GM23338 (cell line): ENCODE results near the gene KLK2. TPM values are rescaled to one million over a fixed set of nuclear protein-coding genes. Genes with fewer than 3 reads are reported as not detected.

ENCODE experiments used
- ATAC-seq: fragments of 200-7000 bp; cut with Tn5 transposase; 3 replicates; pipeline ENCODE4 v1.9.1; 2020
- DNase-seq: peaks from one replicate; pipeline ENCODE4 v3.0.0-alpha.2; 2015; ENCODE audit warnings: low spot score
- H2AFZ ChIP-seq: fragments of 200-600 bp; sonication (generic); 2 replicates; pipeline ENCODE4 v1.8.0; 2016; ENCODE audit warnings: antibody characterized with exemption, mild to moderate bottlenecking, moderate library complexity
- H3F3A ChIP-seq: fragments of 200-600 bp; sonication (generic); replicated peaks from 2 replicates; pipeline ENCODE4 v1.8.0; 2017; ENCODE audit warnings: antibody characterized with exemption, mixed run types, low read depth
- H3K27ac ChIP-seq: fragments of 200-600 bp; sonication (generic); 2 replicates; pipeline ENCODE4 v1.6.1; 2016; ENCODE audit warnings: low read depth
- H3K27me3 ChIP-seq: fragments of 200-600 bp; sonication (generic); 2 replicates; pipeline ENCODE4 v1.8.0; 2016; ENCODE audit warnings: mild to moderate bottlenecking, mixed run types, moderate library complexity; ENCODE audit not compliant: insufficient read depth
- H3K36me3 ChIP-seq: fragments of 200-600 bp; sonication (generic); 2 replicates; pipeline ENCODE4 v1.8.0; 2016; ENCODE audit warnings: mild to moderate bottlenecking; ENCODE audit not compliant: insufficient read depth
- H3K4me1 ChIP-seq: fragments of 200-600 bp; sonication (generic); 2 replicates; pipeline ENCODE4 v1.8.0; 2016; ENCODE audit warnings: mild to moderate bottlenecking, moderate library complexity; ENCODE audit not compliant: insufficient read depth
- H3K4me2 ChIP-seq: fragments of 200-600 bp; sonication (generic); 2 replicates; pipeline ENCODE4 v1.7.1; 2017; ENCODE audit warnings: mixed run types
- H3K4me3 ChIP-seq: fragments of 200-600 bp; sonication (generic); 2 replicates; pipeline ENCODE4 v1.6.1; 2016; ENCODE audit warnings: mixed run types
- H3K79me2 ChIP-seq: fragments of 200-600 bp; sonication (generic); replicated peaks from 2 replicates; pipeline ENCODE4 v1.8.0; 2017; ENCODE audit warnings: mild to moderate bottlenecking; ENCODE audit not compliant: insufficient read depth
- H3K9me2 ChIP-seq: fragments of 200-600 bp; sonication (generic); 2 replicates; pipeline ENCODE4 v1.8.0; 2017; ENCODE audit not compliant: insufficient read depth
- H4K20me1 ChIP-seq: fragments of 200-600 bp; sonication (generic); replicated peaks from 2 replicates; pipeline ENCODE4 v1.8.0; 2017; ENCODE audit warnings: mild to moderate bottlenecking; ENCODE audit not compliant: insufficient read depth
- H3K27ac Mint-ChIP-seq: 2 replicates; pipeline ENCODE4 v1.8.0; 2020; ENCODE audit warnings: inconsistent platforms, mild to moderate bottlenecking, moderate library complexity, mixed read lengths
- H3K27me3 Mint-ChIP-seq: 3 replicates; pipeline ENCODE4 v1.8.0; 2022; ENCODE audit warnings: low read depth, mild to moderate bottlenecking, moderate library complexity, mixed read lengths, inconsistent platforms; ENCODE audit not compliant: insufficient read depth, poor library complexity
- H3K36me3 Mint-ChIP-seq: 3 replicates; pipeline ENCODE4 v1.8.0; 2021; ENCODE audit warnings: low read depth, mild to moderate bottlenecking, inconsistent platforms, moderate library complexity, mixed read lengths
- H3K4me1 Mint-ChIP-seq: 3 replicates; pipeline ENCODE4 v1.8.0; 2020; ENCODE audit warnings: mild to moderate bottlenecking, inconsistent platforms, mixed read lengths
- H3K4me3 Mint-ChIP-seq: 3 replicates; pipeline ENCODE4 v1.8.0; 2021; ENCODE audit warnings: moderate library complexity, mild to moderate bottlenecking, inconsistent platforms, mixed read lengths
- H3K9me3 Mint-ChIP-seq: 3 replicates; pipeline ENCODE4 v1.8.0; 2020; ENCODE audit warnings: moderate library complexity, mild to moderate bottlenecking, inconsistent platforms, mixed read lengths
- CREB1 ChIP-seq: fragments of 250-450 bp; sonication (Bioruptor Pico); IDR thresholded peaks from 2 replicates; pipeline ENCODE4 v1.5.0; 2020; ENCODE audit warnings: low read depth, mild to moderate bottlenecking, moderate library complexity
- CTCF ChIP-seq, 2 experiments: fragments of 200-600 bp in 1 of 2; sonication (generic) in 1 of 2; conservative IDR thresholded peaks; 2 replicates each; pipeline versions ENCODE4 v1.5.1 to v1.6.1; 2016 to 2017; ENCODE audit warnings: antibody characterized with exemption in 2 of 2, low read depth in 2 of 2, mild to moderate bottlenecking in 2 of 2, moderate library complexity in 1 of 2
- ETS1 ChIP-seq: IDR thresholded peaks from 2 replicates; pipeline ENCODE4 v1.6.1; 2016; ENCODE audit warnings: antibody characterized with exemption
- EZH2 ChIP-seq: fragments of 200-600 bp; sonication (generic); IDR thresholded peaks from one replicate; pipeline ENCODE4 v1.8.0; 2017; ENCODE audit warnings: antibody characterized with exemption, mild to moderate bottlenecking, low read depth; ENCODE audit not compliant: unreplicated experiment
- EZH2phosphoT487 ChIP-seq: fragments of 200-600 bp; sonication (generic); IDR thresholded peaks from one replicate; pipeline ENCODE4 v1.8.1; 2018; ENCODE audit warnings: antibody characterized with exemption; ENCODE audit not compliant: unreplicated experiment
- JUNB ChIP-seq: IDR thresholded peaks from one replicate; pipeline ENCODE4 v1.6.1; 2016; ENCODE audit warnings: antibody characterized with exemption; ENCODE audit not compliant: unreplicated experiment
- NANOG ChIP-seq: IDR thresholded peaks from 2 replicates; pipeline ENCODE4 v1.6.1; 2016; ENCODE audit warnings: antibody characterized with exemption, borderline replicate concordance
- POLR2AphosphoS5 ChIP-seq: IDR thresholded peaks from 2 replicates; pipeline ENCODE4 v1.6.1; 2016; ENCODE audit warnings: antibody characterized with exemption, low read depth
- REST ChIP-seq: IDR thresholded peaks from one replicate; pipeline ENCODE4 v1.6.1; 2018; ENCODE audit warnings: antibody characterized with exemption; ENCODE audit not compliant: unreplicated experiment
- STAT1 ChIP-seq: IDR thresholded peaks from one replicate; pipeline ENCODE4 v1.6.1; 2016; ENCODE audit warnings: antibody characterized with exemption; ENCODE audit not compliant: unreplicated experiment
- ZNF114 ChIP-seq: fragments of 250-450 bp; sonication (Bioruptor Pico); IDR thresholded peaks from 2 replicates; pipeline ENCODE4 v1.5.0; 2020; ENCODE audit warnings: mild to moderate bottlenecking, moderate library complexity
- ZNF331 ChIP-seq: fragments of 250-450 bp; sonication (Bioruptor Pico); IDR thresholded peaks from 2 replicates; pipeline ENCODE4 v1.5.0; 2020; ENCODE audit warnings: low read depth, mild to moderate bottlenecking, moderate library complexity
- ZNF462 ChIP-seq: fragments of 250-450 bp; sonication (Bioruptor Pico); IDR thresholded peaks from 2 replicates; pipeline ENCODE4 v1.5.0; 2020; ENCODE audit warnings: mild to moderate bottlenecking, moderate library complexity
- polyA plus RNA-seq: library from polyadenylated mRNA; unstranded; fragments of >200 nt; fragmentation: Nextera tagmentation; extraction: Ambion mirVana; gene quantifications from 2 replicates; pipeline ENCODE4 v1.2.1, GENCODE V29; 2016
- total RNA-seq: library from RNA; depleted of rRNA; stranded (reverse); fragments of >200 nt; shearing (Covaris generic); gene quantifications from 2 replicates; pipeline ENCODE4 v1.2.3, GENCODE V29; 2014

Gene KLK2
- total and polyA plus RNA-seq, 2 experiments from 2014 or later = 0.18 to 0.69 TPM

- Mint-ChIP-seq H3K4me3 (no peak overlapping the region), H3K27ac (no peak overlapping the region), H3K4me1 (no peaks in the 10 kb centered on the region; the same call in 2 of the 3 replicates), H3K27me3 (peaks cover 10% of the 10 kb centered on the region), H3K9me3 (peaks cover 97% of the 10 kb centered on the region), H3K36me3 (peaks cover 42% of the 10 kb centered on the region)
- H3K27ac ChIP-seq = no peak overlapping the region
- H3K4me1 ChIP-seq = no peaks in the 10 kb centered on the region
- H3K27me3 ChIP-seq = no peaks in the 10 kb centered on the region
- no peaks in the 10 kb centered on the region for H4K20me1 ChIP-seq
- no peaks in the 10 kb centered on the region for H3F3A ChIP-seq
- no peaks in the 10 kb centered on the region for H3K36me3 ChIP-seq
- DNase-seq (no peak), ATAC-seq (no peak)
- no peaks in the 10 kb centered on the region for H3K9me2 ChIP-seq
- TF ChIP-seq STAT1 (no peak), ZNF462 (CRISPR knock-in tag) (no peak), JUNB (no peak), ZNF331 (CRISPR knock-in tag) (no peak), CTCF (conservative IDR thresholded peaks at IDR 0.05; ENCODE audit: low read depth in 2 of 2) (no peak), REST (no peak), CREB1 (CRISPR knock-in tag) (no peak), NANOG (no peak), EZH2 (no peak), ZNF114 (no peak), ETS1 (no peak), EZH2phosphoT487 (no peak), POLR2AphosphoS5 (no peak)
- no peak overlapping the region for H3K4me2 ChIP-seq
- H3K79me2 ChIP-seq = no peaks in the 10 kb centered on the region
- no peak overlapping the region for H3K4me3 ChIP-seq
- H2AFZ ChIP-seq = no peak overlapping the region
Observed at GRCh38 chr19:50889638-50890037, 16.4 kb downstream of the KLK2 start.
